Loucy (cell line): ENCODE results near the gene CNNM3.

Experiments used
- H2AFZ ChIP-seq: fragments of 200-600 bp; sonication (generic); 2 replicates; pipeline ENCODE4 v1.6.0; 2016; ENCODE audit warnings: antibody characterized with exemption, mild to moderate bottlenecking, low read length, moderate library complexity
- H3F3A ChIP-seq: fragments of 200-600 bp; 2 replicates; pipeline ENCODE4 v1.6.0; 2016; ENCODE audit warnings: antibody characterized with exemption, low read depth, mild to moderate bottlenecking
- H3K27me3 ChIP-seq: fragments of 200-600 bp; sonication (generic); 2 replicates; pipeline ENCODE4 v1.6.1; 2014; ENCODE audit warnings: low read length, mild to moderate bottlenecking; ENCODE audit not compliant: insufficient read depth, poor library complexity, severe bottlenecking
- H3K36me3 ChIP-seq: fragments of 200-600 bp; sonication (generic); 2 replicates; pipeline ENCODE4 v1.6.1; 2016; ENCODE audit warnings: low read length; ENCODE audit not compliant: insufficient read depth
- H3K4me1 ChIP-seq: fragments of 200-600 bp; sonication (generic); 2 replicates; pipeline ENCODE4 v1.5.1; 2014; ENCODE audit warnings: low read length, mild to moderate bottlenecking; ENCODE audit not compliant: insufficient read depth, poor library complexity, severe bottlenecking
- H3K4me2 ChIP-seq: fragments of 200-600 bp; sonication (generic); 2 replicates; pipeline ENCODE4 v1.6.0; 2014; ENCODE audit warnings: antibody characterized with exemption, low read length, low read depth, mild to moderate bottlenecking; ENCODE audit not compliant: poor library complexity, severe bottlenecking
- H3K4me3 ChIP-seq: fragments of 200-600 bp; sonication (generic); 2 replicates; pipeline ENCODE4 v1.5.1; 2014; ENCODE audit warnings: low read length, mild to moderate bottlenecking, mixed read lengths; ENCODE audit not compliant: poor library complexity, severe bottlenecking
- H3K79me2 ChIP-seq: fragments of 200-600 bp; sonication (generic); 2 replicates; pipeline ENCODE4 v1.6.1; 2014; ENCODE audit warnings: low read length; ENCODE audit not compliant: insufficient read depth
- H3K9ac ChIP-seq: fragments of 200-600 bp; sonication (generic); 2 replicates; pipeline ENCODE4 v1.6.0; 2014; ENCODE audit warnings: mild to moderate bottlenecking, low read depth, low read length, moderate library complexity; ENCODE audit not compliant: poor library complexity, severe bottlenecking
- H3K9me2 ChIP-seq: fragments of 200-600 bp; sonication (generic); replicated peaks from 2 replicates; pipeline ENCODE4 v1.6.1; 2016; ENCODE audit warnings: low read depth, low read length, mixed read lengths
- H3K9me3 ChIP-seq: fragments of 200-600 bp; sonication (generic); 2 replicates; pipeline ENCODE4 v1.6.1; 2014; ENCODE audit warnings: mild to moderate bottlenecking, antibody characterized with exemption, low read length, low read depth; ENCODE audit not compliant: insufficient read depth
- H4K20me1 ChIP-seq: fragments of 200-600 bp; sonication (generic); 2 replicates; pipeline ENCODE4 v1.6.0; 2014; ENCODE audit warnings: antibody characterized with exemption, low read length, mild to moderate bottlenecking; ENCODE audit not compliant: insufficient read depth, poor library complexity, severe bottlenecking
- CTCF ChIP-seq: fragments of 200-600 bp; sonication (generic); conservative IDR thresholded peaks from 2 replicates; pipeline ENCODE4 v1.5.1; 2014; ENCODE audit warnings: mild to moderate bottlenecking, antibody characterized with exemption, low read length
- EZH2phosphoT487 ChIP-seq: fragments of 200-600 bp; IDR thresholded peaks from 2 replicates; pipeline ENCODE4 v1.6.1; 2018; ENCODE audit warnings: antibody characterized with exemption, mild to moderate bottlenecking, moderate library complexity, borderline replicate concordance

The CNNM3 gene

GRCh38 chr2:96863575-96864342 is 47.7 kb downstream of the CNNM3 start:
- peaks cover 2% of the 10 kb centered on the region for H3K27me3 ChIP-seq
- H3K4me3 ChIP-seq, result no peak overlapping the region
- no peak overlapping the region for H2AFZ ChIP-seq
- H3K9me2 ChIP-seq, result no peaks in the 10 kb centered on the region
- H3K9ac ChIP-seq, result no peak overlapping the region
- H4K20me1 ChIP-seq, result peaks cover 40% of the 10 kb centered on the region
- no peaks in the 10 kb centered on the region for H3F3A ChIP-seq
- H3K79me2 ChIP-seq, result peaks cover 47% of the 10 kb centered on the region
- H3K9me3 ChIP-seq, result no peaks in the 10 kb centered on the region
- H3K4me1 ChIP-seq, result peaks cover 18% of the 10 kb centered on the region
- H3K36me3 ChIP-seq, result peaks cover 44% of the 10 kb centered on the region; the same call in 1 of the 2 replicates
- TF ChIP-seq CTCF, result no peak
- no peak for TF ChIP-seq EZH2phosphoT487
- no peak overlapping the region for H3K4me2 ChIP-seq

DNA sequence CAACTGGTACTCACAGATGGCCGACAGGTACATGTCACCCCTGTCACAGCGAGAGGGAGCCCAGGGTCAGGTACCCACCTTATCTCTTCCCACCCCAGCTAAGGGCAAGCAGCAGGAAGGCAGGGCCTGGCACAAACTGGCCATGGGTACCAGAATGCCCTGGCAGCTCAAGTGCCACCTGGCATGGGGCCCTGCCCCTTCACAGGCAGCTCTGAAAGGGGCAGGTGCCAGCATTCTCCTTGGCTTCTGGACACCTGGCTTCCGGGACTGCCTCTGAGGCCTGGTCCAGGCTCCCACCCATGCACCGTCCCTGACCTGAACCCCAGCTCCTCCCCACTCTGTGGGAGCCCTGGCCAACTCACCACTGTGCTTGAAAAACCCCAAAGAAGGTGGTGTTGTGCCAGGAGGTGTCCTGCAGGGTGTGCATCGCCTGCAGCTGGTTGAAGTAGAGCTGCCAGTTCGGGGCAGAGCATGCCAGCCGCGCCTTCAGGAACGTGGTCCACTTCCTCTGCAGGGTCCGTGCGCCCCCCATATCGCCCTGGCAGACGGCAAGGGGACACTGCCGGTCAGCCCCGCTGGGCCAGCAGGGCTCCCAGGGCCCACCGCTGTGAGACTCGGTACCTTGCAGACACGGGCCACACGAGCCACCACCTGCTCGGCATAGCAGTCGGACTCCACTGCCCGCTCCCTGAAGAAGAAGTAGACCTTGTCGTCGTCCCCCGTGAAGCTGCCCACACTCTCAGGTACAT is 48.4 kb downstream of the CNNM3 start:
- Histone ChIP-seq H3K9ac (no peak overlapping the region), H2AFZ (no peak overlapping the region), H3K36me3 (peaks cover 44% of the 10 kb centered on the region; the same call in 1 of the 2 replicates), H3K4me2 (no peak overlapping the region), H3K27me3 (peaks cover 3% of the 10 kb centered on the region), H3K9me2 (no peaks in the 10 kb centered on the region), H3K9me3 (no peaks in the 10 kb centered on the region), H3K79me2 (peaks cover 52% of the 10 kb centered on the region), H3K4me3 (no peak overlapping the region), H3F3A (no peaks in the 10 kb centered on the region), H4K20me1 (peaks cover 40% of the 10 kb centered on the region), H3K4me1 (peaks cover 18% of the 10 kb centered on the region)
- TF ChIP-seq EZH2phosphoT487, result no peak
- no peak for TF ChIP-seq CTCF

DNA sequence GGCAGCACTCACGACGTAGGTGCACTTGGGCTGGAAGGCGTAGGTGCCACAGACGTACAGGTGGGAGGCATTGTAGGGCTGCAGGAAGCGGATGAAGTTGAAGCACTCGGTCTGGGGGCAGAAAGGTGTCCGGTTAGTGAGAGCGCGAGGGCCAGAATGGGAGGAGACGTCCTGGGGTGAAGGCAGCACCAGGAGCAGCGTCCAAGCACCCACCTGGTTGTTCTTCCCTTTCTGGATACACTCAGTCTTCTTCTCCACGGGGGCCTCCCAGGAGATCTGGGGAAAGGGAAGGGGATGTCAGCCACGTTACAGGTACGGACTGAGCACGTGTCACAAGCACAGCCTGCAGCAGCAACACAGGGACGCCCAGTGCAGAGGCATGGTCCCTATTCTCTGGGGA is 49.6 kb downstream of the CNNM3 start:
- no peak overlapping the region for H3K9ac ChIP-seq
- peaks cover 40% of the 10 kb centered on the region for H4K20me1 ChIP-seq
- H3K4me3 ChIP-seq, result no peak overlapping the region
- no peaks in the 10 kb centered on the region for H3K9me3 ChIP-seq
- H3K79me2 ChIP-seq, result peaks cover 52% of the 10 kb centered on the region
- H3K36me3 ChIP-seq, result peaks cover 42% of the 10 kb centered on the region; the same call in 1 of the 2 replicates
- TF ChIP-seq CTCF, result no peak
- no peak for TF ChIP-seq EZH2phosphoT487
- H3K4me1 ChIP-seq, result peaks cover 16% of the 10 kb centered on the region
- H2AFZ ChIP-seq, result no peak overlapping the region
- H3K4me2 ChIP-seq, result peak overlapping the region; percentile 93
- no peaks in the 10 kb centered on the region for H3F3A ChIP-seq
- peaks cover 3% of the 10 kb centered on the region for H3K27me3 ChIP-seq
- H3K9me2 ChIP-seq, result no peaks in the 10 kb centered on the region
